GM19023 (cell line): ENCODE measurements around the gene CD70.
"Not testable (repeated sequence)": the region's sequence is repeated elsewhere in the genome, so short reads cannot be mapped to it uniquely, and the experiment has no call there.

Experiments
- ATAC-seq: cut with Tn5 transposase; IDR thresholded peaks from one replicate; pipeline ENCODE4 v1.9.1; 2021; ENCODE audit warnings: mild to moderate bottlenecking, moderate library complexity; ENCODE audit not compliant: unreplicated experiment

The CD70 gene

DNA sequence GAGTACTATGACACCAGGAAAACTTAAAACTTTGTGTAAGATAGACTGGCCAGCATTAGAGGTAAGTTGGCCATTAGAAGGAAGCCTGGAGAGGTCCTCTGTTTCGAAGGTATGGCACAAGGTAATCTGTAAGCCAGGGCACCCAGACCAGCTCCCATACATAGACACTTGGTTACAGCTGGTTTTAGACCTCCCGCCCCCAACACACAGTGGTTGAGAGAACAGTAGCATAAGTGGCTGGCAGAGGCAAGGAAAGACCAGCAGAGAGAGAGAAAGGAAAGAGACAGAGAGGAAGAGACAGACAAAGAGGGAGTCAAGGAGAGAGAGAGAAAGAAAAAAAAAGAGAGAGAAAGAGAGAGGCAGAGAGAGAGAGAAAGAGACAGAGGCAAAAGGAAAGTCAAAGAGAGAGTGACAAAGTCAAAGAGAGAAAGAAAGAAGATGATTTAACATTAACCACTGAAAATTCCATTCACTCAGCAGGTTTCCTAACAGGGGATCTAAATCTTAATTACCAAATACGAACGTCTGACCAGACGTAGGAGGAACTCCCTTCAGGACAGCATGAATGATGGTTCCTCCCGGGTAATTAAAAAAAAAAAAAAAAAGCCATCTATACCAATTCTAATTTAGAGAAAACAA, 7.4 kb upstream of the CD70 start:
- ATAC-seq = not testable (repeated sequence)

DNA sequence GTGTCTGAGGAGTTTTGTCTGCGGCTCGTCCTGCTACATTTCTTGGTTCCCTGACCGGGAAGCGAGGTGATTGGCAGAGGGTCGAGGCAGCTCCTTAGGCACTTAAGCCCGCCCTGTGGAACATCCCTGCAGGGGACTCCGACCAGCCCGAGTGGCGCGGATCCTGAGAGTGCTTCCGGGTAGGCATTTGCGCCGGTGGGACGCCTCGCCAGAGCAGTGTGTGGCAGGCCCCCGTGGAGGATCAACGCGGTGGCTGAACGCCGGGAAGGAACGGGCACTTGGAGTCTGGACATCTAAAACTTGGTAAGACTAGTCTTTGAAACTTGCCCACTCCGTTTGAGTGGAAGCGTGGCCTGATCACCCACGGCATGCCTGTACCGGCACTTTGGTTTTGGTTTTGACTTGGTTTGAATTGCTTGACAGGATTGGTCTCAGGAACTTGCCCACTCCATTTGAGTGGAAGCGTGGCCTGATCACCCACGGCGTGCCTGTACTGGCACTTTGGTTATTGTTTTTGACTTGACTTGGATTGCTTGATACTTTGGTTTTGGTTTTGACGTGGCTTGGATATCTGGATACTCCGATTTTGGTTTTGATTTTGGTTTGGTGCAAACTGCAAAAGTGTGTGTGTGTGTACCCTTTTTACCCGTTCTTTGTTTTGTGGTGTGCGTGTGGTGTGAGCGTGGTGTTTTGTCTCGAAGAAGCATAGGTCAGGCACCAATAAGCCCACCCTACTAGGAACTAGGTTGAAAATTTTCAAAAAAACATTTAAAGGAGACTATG, 6.7 kb upstream of the CD70 start:
- not testable (repeated sequence) for ATAC-seq

DNA sequence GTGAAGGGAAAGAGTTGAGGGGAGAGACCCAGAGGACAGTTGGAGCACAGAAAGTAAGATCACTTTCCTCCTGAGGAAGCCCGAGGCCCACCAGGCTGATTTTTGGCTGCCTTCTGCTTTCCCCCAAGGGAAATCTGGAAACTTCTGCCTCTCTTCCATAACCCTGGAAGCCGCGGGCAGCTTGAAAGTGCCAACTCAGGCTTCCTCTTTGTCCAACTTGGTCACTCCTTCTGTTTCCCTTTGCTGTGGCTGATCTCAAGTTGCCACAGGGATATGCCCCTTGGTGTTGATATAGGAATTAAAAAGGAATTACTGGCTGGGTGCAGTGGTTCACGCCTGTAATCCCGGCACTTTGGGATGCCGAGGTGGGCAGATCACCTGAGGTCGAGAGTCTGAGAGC, 5.7 kb upstream of the CD70 start:
- no peak for ATAC-seq

DNA sequence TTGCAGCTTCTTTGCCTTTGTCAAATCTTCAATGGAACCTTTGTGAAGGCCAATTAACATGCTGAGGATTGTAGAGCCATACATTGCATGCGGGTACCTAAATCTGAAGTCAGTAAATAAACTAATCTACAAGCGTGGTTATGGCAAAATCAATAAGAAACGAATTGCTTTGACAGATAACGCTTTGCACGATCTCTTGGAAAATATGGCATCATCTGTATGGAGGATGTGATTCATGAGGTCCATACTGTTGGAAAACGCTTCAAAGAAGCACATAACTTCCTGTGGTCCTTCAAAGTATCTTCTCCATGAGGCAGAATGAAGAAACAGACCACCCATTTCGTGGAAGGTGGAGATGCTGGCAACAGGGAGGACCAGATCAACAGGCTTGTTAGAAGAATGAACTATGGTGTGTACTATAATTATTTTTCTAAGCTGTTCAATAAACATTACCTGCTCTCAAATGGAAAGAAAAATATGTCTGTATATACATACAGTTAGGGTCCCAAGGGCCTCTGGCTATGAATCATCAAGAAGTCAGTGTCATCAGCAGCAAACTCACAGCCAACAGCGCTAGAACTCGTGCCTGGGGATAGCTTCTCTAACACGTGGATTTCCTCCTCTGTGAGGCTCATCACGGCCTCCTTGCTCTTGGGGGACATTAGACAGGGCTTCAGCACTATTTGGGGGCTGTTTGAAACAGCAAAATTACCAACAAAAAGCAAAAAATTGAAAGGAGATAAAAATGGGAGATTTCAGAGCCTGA, 2.9 kb upstream of the CD70 start:
- ATAC-seq = no peak

DNA sequence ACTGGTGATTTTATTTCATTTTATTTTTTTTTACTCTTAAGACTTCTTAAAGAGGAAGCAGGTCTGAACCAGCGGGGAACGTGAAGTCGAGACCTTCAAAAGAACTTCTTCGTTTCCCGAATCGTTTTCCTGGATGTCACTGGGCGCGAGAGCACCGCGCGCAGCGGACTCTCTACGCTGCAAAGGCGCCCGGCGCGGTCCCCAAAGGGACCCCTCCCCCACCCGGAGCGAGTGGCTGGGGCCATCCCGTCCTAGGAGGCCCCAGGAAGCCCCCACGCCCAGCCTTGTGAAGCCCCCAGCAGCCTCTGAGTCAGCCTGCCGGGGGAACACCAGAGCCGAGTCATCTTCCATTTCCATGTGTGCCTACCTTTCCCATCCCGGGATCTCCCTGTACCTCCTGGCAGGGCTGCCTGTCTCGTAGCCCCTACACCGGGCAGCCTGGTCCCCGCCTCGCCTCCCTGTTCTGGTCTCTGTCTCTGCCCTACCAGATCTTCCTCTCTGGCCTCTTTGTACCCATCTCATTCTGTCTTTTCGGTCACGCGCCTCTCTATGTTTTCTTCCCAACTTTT, 608 bp downstream of the CD70 start:
- peak; percentile 6 for ATAC-seq

DNA sequence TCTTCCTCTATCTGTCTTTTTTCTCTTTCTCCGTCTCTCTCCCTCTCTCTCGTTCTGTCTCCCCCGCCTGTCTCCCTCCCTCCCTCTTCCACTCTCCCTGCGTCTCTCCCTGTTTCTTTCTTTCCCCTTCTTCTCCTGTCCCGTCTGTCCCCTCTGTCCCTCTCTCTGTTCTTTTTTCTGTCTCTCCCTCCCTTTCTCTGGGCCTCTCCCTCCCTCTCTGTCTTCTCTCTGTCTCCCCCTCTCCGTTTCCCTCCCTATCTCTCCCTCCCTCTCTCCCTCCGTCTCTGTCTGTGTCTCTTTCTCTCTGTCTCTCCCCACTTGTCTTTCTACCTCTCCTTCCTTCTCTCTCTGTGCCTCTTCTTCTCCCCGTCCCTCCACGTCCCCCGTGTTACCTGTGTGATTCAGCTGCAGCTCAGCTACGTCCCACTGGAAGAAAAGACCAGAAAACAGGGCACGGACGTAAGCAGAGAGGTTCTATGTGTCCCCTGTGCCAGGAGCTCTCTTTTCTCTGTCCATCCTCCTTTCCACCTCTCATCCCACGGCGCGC, 1.2 kb downstream of the CD70 start:
- no peak for ATAC-seq

DNA sequence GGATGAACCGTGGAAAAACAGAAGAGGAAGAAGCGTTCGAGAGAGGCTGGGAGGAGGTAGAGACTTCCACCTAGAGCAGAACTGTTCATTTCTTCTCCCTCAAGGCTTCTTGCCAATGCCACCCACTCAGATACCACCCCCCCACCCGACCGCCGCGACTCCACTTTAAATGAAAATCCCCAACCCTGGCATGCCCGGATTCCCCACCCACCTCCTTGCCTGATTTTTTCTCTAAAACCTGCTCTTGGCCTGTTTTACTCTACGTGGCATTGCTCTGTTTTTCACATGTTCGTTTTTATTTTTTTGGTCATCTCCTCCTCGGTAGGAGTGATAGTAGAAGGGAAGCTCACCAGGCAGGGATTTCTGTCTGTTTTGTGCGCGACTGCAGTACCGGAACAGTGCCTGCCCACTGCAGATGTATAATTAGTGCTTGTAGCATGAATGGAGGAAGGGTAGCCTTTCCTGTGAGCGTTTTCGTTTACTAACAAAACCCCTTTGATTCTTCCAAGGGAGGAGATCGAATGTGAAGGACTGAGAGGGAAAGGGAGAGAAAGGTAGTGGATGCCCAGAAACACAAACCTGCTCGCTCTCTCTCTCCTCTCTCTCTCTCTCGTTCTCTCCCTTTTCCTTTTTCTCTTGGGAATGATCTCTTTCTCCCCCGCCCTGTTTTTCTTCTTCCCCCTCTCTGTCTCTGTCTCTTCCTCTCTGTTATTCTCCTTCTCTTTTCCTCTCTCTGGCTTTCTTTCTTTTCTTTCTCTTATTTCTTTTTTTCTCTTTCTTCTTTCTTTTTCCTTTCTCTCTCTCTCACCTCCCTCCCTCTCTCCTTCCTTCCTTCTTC, 2.2 kb downstream of the CD70 start:
- no peak for ATAC-seq

DNA sequence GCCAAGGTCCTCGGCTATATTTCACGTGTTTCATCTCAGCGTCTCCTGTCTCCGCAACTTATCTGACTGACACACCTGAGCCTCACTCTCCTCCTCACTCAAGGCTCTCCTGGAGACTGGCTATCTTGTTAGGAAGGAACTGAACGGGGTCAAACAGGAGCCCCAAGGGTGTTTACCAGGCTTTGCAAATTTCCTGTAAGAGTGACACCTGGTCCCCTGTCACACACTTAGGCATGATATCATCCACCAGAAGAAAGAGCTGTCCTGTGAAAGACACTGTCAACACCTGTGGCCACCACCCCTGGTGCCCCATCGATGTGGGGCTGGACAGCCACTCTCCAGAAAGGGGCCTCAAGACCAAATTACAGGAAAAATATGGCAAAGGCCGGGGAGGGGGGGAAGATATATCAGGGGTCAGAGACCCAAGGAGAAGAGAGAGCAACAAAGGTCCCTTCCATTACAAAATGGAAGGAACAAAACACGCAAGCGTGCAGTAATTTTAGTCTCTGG, 2.9 kb downstream of the CD70 start:
- no peak for ATAC-seq

DNA sequence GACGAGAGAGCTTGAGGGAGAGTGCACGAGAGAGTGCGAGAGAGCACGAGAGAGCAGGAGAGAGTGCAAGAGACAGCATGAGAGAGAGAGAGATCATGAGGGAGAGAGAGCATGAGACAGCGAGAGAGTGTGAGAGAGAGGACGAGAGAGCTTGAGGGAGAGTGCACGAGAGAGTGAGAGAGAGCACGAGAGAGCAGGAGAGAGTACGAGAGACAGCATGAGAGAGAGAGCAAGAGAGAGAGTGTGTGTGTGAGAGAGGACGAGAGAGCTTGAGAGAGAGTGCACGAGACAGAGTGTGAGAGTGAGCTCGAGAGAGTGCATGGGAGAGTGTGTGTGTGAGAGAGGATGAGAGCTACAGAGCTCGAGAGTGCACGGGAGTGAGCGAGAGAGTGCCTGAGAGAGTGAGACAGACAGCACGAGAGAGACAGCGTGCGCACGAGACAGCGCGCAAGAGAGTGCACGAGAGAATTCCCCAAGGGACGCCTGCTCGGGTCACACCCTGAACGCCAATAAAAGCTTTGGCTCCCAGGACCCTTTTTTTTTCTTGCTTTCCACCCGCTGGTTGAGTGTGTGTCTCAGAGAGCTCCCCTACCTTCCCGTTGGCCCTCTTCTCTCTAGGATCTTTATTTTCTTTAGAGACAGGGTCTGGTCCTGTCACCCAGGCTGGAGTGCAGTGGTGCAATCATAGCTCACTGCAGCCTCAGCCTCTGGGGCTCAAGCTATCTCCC, 3.7 kb downstream of the CD70 start:
- ATAC-seq = no peak

DNA sequence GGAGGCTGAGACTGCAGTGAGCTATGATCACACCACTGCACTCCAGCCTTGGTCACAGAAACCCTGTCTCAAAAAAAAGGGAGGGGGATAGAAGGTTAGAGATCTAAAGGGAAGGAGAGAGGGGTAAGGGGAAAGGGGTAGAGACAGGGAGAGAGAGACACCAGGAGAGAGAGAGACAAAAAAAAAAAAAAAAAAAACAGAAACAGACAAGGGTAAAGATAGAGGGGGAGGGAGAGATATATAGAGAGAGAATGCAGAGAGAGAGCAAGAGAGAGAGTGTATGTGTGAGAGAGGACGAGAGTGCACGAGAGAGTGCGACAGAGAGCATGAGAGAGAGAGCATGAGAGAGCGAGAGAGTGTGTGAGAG, 4.2 kb downstream of the CD70 start:
- ATAC-seq = no peak

DNA sequence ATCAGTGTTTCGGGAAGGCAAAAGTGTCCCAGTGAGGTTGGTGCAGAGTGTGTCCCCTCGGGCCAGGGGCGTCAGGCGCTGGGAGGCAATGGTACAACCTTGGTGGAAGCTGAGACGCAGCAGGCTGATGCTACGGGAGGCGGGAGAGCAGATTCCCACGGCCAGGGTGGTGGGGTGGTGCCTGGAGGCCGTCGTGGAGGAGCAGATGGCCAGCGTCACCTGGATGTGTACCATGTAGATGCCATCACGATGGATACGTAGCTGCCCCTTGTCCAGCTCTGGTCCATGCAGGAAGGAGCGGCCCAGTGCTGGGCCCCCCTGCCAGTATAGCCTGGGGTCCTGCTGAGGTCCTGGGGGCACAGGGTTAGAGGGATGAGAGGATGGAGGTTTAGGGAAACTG, 4.9 kb downstream of the CD70 start:
- ATAC-seq = no peak

DNA sequence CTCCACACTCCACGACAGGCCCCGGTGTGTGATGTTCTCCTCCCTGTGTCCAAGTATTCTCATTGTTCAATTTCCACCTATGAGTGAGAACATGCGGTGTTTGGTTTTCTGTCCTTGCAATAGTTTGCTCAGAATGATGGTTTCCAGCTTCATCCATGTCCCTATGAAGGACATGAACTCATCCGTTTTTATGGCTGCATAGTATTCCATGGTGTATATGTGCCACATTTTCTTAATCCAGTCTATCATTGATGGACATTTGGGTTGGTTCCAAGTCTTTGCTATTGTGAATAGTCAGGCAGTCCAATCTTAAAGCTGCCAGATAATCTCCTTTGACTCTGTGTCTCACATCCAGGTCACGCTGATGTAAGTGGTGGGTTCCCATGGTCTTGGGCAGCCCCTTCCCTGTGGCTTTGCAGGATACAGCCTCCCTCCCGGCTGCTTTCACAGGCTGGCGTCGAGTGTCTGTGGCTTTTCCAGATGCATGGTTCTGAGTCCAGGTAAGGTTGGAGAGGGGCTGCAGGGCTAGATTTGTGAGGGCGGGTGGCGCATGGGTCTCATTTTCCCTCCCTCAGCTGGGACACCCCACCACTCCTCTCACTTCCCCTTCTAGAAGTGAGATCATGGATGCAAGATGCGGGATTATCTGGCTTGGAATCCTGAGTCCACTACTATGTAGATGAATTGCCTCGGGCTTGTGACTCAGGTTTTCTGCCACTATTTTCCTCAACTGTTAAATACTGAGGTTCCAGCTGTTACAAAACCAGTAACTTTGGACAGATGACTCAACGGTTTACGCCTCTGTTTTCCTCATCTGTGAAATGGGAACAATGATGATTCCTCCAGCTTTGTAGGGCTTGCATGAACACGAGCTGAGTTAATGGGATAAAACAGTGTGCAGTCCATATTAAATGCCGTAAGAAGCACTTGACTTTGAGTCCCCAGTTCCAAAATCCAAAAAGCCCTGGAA, 8.2 kb downstream of the CD70 start:
- ATAC-seq = not testable (repeated sequence)

DNA sequence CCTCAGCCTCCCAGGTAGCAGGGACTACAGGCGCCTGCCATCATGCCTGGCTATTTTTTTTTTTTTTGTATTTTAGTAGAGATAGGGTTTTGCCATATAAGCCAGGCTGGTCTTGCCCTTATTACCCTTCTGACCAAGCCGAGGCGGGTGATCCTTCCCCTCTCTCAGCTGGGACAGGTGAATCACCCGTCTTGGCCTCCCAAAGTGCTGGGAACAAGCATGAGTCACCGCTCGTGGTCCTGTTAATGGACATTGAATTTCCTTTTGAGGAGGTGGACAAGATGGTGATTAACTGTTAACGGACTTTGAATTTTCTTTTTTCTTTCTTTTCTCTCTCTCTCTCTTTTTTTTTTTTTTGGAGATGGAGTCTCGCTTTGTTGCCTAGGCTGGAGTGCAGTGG, 10.6 kb downstream of the CD70 start:
- no peak for ATAC-seq

DNA sequence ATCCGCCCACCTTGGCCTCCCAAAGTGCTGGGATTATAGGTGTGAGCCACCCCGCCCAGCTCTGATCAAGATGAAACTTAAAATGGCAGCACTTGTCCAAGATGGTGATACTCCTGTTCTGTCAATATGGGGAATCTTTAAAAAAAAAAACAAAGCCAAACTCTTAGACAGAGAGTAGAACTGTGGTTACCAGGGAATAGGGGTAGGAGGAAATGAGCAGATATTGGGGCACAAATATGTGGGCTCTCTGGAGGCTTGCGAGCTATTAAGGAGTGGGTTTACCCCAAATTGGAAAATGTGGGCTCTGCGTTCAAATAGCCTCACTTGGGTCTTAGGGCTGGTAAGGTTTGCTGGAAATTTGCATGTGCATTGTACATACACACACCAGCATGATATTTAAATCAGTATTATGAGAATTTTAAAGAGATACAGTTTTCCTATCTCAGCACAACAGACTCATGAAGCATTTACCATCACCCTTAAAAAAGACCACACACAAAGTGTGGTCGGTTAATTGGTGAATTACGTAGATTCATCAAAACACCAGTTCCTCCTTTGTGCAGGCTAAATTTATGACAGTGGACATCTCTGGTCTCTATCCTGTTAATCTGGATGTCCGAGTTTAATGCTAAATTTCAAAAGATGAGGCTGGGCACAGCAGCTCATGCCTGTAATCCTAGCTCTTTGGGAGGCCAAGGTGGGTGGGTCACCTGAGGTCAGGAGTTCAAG, 11.3 kb downstream of the CD70 start:
- ATAC-seq = no peak

DNA sequence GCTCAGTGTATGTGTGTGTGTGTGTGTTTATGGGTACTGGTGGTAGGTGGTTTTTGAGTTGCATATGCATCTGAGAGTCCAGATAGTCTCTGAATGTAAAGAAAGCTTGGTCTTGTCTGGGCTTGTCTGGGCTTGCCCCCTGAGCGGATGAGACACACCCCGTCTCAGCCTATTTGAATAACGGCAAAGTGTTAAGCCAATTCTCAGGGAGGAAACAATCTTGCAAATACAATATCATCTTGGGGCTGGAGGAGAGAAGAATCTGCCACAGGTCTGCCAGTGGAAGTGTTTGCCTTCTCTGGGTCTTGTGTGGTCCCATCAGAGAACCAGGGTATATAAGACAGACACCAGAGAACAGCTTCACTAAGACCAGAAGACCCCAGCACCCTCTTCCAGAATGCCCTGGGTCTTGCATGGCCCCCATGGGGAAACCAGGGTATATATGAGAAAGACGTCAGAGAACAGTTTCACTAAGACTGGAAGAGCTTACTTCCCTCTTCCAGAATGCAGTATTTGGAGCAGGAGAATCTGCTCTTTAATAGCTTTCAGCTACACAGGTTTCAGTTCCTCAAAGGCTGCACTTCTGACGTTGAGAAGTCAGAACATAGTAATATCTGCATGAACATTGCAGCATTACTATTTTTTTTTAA, 13.3 kb downstream of the CD70 start:
- peak; percentile 68 for ATAC-seq

DNA sequence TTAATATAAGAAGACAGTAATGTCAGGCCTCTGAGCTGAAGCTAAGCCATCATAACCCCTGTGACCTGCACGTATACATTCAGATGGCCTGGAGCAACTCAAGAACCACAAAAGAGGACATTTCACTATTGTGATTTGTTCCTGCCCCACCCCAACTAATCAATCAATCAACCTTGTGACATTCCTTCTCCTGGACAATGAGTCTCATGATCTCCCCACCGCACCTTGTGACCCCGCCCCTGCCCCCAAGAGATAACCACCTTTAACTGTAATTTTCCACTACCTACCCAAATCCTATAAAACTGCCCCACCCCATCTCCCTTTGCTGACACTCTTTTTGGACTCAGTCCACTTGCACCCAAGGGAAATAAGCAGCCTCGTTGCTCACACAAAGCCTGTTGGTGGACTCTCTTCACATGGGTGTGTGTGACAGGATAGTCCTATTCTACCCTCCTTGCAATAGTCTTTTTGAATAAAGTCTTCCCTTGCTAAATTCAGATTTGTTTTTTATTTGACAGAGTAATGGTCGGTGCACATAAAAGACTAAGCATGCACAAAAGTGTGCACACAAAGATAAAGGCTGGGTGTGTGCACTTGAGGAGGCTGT, 14.0 kb downstream of the CD70 start:
- ATAC-seq = no peak

DNA sequence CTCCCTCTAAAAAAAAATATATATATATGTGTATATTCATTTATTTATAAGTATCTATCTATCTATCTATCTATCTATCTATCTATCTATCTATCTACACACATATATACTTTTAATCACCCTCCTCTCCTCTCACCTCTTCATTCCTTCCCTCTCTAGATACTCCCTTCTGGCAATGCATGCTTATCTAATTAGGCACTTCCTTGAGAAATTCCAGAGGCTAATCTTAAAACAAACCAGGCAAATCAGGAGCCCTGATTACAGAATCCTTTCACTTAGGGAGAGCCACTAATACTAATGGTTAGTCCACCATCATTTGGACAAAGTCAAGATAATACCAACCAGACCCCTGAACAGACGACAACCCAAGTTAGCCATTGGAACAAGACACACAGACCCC, 17.6 kb downstream of the CD70 start:
- ATAC-seq = no peak
